ENCODE measurements around the gene CCL4. TPM values are rescaled to one million over a fixed set of nuclear protein-coding genes. Genes with fewer than 3 reads are reported as not detected.

The CCL4 gene
- total RNA-seq, 1 experiment from 2014 or later: 1.2 TPM

DNA sequence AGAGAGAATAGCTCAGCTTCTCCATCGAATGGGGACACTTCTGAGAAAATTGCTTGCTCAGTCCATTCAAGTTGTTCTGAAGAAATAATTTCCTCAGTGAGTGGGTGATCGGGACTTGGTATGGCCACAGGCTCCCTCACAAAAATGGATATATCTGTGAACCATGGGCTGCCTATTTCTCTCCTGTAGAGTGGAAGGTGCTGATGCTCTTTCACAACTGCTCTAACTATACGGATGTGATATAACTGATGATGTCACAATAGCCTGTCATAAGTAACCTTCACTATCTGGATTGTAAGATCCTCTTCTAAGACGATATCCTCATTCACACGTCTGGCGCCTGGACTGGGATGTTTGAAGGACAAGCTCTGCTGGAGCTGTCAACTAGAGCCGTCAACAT is 44.2 kb upstream of the CCL4 start:
- intact Hi-C loops (cut with micrococcal nuclease): no loop called here
- ChIA-PET CTCF (no interaction called here), POLR2A (no interaction called here), RAD21 (ENCODE audit: low non-redundant PET in 1 of 2, low total read pairs in 2 of 2, uncharacterized antibody in 2 of 2, unreplicated experiment in 2 of 2) (interaction anchor here in 1 of 2 experiments (0.6 to 0.7 kb wide), 2 partner anchors 10 to 89 kb away, joined by 3 read pairs; no protein-coding TSS in a partner anchor)
- no peaks in the 10 kb centered on the region for H3K9me2 ChIP-seq (ENCODE audit: insufficient read depth)
- TF ChIP-seq POLR2AphosphoS5 (IDR thresholded peaks at IDR 0.05; ENCODE audit: low read depth, low read length) (no peak), RAD21 (IDR thresholded peaks at IDR 0.05; ENCODE audit: low read depth) (no peak), SIN3A (IDR thresholded peaks at IDR 0.05; ENCODE audit: low read depth) (no peak), EGR1 (IDR thresholded peaks at IDR 0.05; ENCODE audit: low read depth) (no peak), EZH2 (IDR thresholded peaks at IDR 0.05) (no peak), JUND (IDR thresholded peaks at IDR 0.05) (no peak), CBX3 (IDR thresholded peaks at IDR 0.05; ENCODE audit: low read depth) (no peak), ELF1 (IDR thresholded peaks at IDR 0.05; ENCODE audit: borderline replicate concordance, low read depth) (no peak), TCF7L2 (IDR thresholded peaks at IDR 0.05; ENCODE audit: borderline replicate concordance, extremely low read depth, insufficient read depth, insufficient read length) (no peak), YY1 (IDR thresholded peaks at IDR 0.05; ENCODE audit: extremely low read depth, insufficient replicate concordance, low read depth, low read length) (no peak), SP1 (IDR thresholded peaks at IDR 0.05; ENCODE audit: low read depth) (no peak), EZH2phosphoT487 (IDR thresholded peaks at IDR 0.05; ENCODE audit: borderline replicate concordance) (no peak), CEBPB (IDR thresholded peaks at IDR 0.05; ENCODE audit: low read depth) (no peak)
- TF ChIP-seq, protein P1, sequence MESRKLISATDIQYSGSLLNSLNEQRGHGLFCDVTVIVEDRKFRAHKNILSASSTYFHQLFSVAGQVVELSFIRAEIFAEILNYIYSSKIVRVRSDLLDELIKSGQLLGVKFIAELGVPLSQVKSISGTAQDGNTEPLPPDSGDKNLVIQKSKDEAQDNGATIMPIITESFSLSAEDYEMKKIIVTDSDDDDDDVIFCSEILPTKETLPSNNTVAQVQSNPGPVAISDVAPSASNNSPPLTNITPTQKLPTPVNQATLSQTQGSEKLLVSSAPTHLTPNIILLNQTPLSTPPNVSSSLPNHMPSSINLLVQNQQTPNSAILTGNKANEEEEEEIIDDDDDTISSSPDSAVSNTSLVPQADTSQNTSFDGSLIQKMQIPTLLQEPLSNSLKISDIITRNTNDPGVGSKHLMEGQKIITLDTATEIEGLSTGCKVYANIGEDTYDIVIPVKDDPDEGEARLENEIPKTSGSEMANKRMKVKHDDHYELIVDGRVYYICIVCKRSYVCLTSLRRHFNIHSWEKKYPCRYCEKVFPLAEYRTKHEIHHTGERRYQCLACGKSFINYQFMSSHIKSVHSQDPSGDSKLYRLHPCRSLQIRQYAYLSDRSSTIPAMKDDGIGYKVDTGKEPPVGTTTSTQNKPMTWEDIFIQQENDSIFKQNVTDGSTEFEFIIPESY (IDR thresholded peaks at IDR 0.05; ENCODE audit: extremely low read depth, insufficient replicate concordance, low read length): no peak
- TF ChIP-seq, protein P2, sequence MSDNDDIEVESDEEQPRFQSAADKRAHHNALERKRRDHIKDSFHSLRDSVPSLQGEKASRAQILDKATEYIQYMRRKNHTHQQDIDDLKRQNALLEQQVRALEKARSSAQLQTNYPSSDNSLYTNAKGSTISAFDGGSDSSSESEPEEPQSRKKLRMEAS (IDR thresholded peaks at IDR 0.05): no peak
- TF ChIP-seq, protein P3, sequence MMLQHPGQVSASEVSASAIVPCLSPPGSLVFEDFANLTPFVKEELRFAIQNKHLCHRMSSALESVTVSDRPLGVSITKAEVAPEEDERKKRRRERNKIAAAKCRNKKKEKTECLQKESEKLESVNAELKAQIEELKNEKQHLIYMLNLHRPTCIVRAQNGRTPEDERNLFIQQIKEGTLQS (IDR thresholded peaks at IDR 0.05): no peak
- no peak overlapping the region for H2AFZ ChIP-seq (ENCODE audit: low read depth, low read length, poor library complexity, severe bottlenecking)
- H3K4me2 ChIP-seq (ENCODE audit: low read length): no peak overlapping the region
- 0 out of 2 replicates have a peak, but pooled peaks cover 3% of the 10 kb centered on the region for H3K27me3 ChIP-seq (ENCODE audit: insufficient read depth, low read length)
- H3K9me3 ChIP-seq (ENCODE audit: control insufficient read depth in 1 of 2, insufficient read depth in 1 of 2, low read depth in 1 of 2, low read length in 2 of 2): no peaks in the 10 kb centered on the region
- no peaks in the 10 kb centered on the region for H3K36me3 ChIP-seq (ENCODE audit: control insufficient read depth in 1 of 2, insufficient read depth in 2 of 2, low read length in 2 of 2)
- no peak overlapping the region for H3K4me3 ChIP-seq (replicated peaks in 1 of 2; ENCODE audit: low read depth in 1 of 2, low read length in 2 of 2)
- ATAC-seq (no peak), DNase-seq (ENCODE audit: low read depth, low spot score) (no peak)
- H3K79me2 ChIP-seq (ENCODE audit: insufficient read depth, low read length): no peaks in the 10 kb centered on the region
- no peaks in the 10 kb centered on the region for H4K20me1 ChIP-seq (ENCODE audit: insufficient read depth)
- H3K4me1 ChIP-seq (ENCODE audit: control insufficient read depth in 1 of 2, insufficient read depth in 2 of 2, low read length in 2 of 2): no peaks in the 10 kb centered on the region
- no peak overlapping the region for H3K9ac ChIP-seq (ENCODE audit: low read length)
- BruUV-seq (replicated peaks): no TSS peak
- no peak overlapping the region for H3K27ac ChIP-seq (ENCODE audit: low read depth, low read length)
